ENCODE measurements around the gene DNASE1L3. TPM values are rescaled to one million over a fixed set of nuclear protein-coding genes. Genes with fewer than 3 reads are reported as not detected.

Gene DNASE1L3
- total RNA-seq, 1 experiment from 2014 or later = not detected

GRCh38 chr3:58177747-58178527 lies 32.8 kb downstream of the DNASE1L3 start:
- peak; percentile 79 for DNase-seq (ENCODE audit: low read depth)

- DNase-seq (ENCODE audit: low read depth) = peak; percentile 31
These were observed 33.8 kb downstream of the DNASE1L3 start for GRCh38 chr3:58176827-58177489.

- no peak for DNase-seq (ENCODE audit: low read depth)
These were observed 34.6 kb downstream of the DNASE1L3 start for GRCh38 chr3:58176185-58176530.

GRCh38 chr3:58175437-58176184 lies 35.2 kb downstream of the DNASE1L3 start:
- peak; percentile 25 for DNase-seq (ENCODE audit: low read depth)

- no peak for DNase-seq (ENCODE audit: low read depth)
These were observed 35.7 kb downstream of the DNASE1L3 start for GRCh38 chr3:58175187-58175436.

GRCh38 chr3:58173669-58174398 lies 36.9 kb downstream of the DNASE1L3 start:
- DNase-seq (ENCODE audit: low read depth) = peak; percentile 24

GRCh38 chr3:58173029-58173668 lies 37.6 kb downstream of the DNASE1L3 start:
- DNase-seq (ENCODE audit: low read depth) = no peak

GRCh38 chr3:58171126-58171525 lies 39.6 kb downstream of the DNASE1L3 start:
- no peak for DNase-seq (ENCODE audit: low read depth)

- no peak for DNase-seq (ENCODE audit: low read depth)
These were observed 40.4 kb downstream of the DNASE1L3 start for GRCh38 chr3:58170376-58170775.

- no peak for DNase-seq (ENCODE audit: low read depth)
These were observed 41.4 kb downstream of the DNASE1L3 start for GRCh38 chr3:58169371-58169770.

- DNase-seq (ENCODE audit: low read depth) = no peak
These were observed 42.3 kb downstream of the DNASE1L3 start for GRCh38 chr3:58168498-58168897.

- DNase-seq (ENCODE audit: low read depth) = peak; percentile 50
These were observed 43.1 kb downstream of the DNASE1L3 start for GRCh38 chr3:58167431-58168351.

GRCh38 chr3:58164906-58165821 lies 45.6 kb downstream of the DNASE1L3 start:
- DNase-seq (ENCODE audit: low read depth) = no peak

- peak; percentile 24 for DNase-seq (ENCODE audit: low read depth)
These were observed 46.4 kb downstream of the DNASE1L3 start for GRCh38 chr3:58164199-58164879.

GRCh38 chr3:58163234-58163633 lies 47.5 kb downstream of the DNASE1L3 start:
- DNase-seq (ENCODE audit: low read depth) = no peak

- peak; percentile 90 for DNase-seq (ENCODE audit: low read depth)
These were observed 49.1 kb downstream of the DNASE1L3 start for GRCh38 chr3:58161435-58162398.

GRCh38 chr3:58160399-58160798 lies 50.4 kb downstream of the DNASE1L3 start:
- no peak for DNase-seq (ENCODE audit: low read depth)
